ENCODE data around the gene CYP24A1.

- TF ChIP-seq, protein P1, sequence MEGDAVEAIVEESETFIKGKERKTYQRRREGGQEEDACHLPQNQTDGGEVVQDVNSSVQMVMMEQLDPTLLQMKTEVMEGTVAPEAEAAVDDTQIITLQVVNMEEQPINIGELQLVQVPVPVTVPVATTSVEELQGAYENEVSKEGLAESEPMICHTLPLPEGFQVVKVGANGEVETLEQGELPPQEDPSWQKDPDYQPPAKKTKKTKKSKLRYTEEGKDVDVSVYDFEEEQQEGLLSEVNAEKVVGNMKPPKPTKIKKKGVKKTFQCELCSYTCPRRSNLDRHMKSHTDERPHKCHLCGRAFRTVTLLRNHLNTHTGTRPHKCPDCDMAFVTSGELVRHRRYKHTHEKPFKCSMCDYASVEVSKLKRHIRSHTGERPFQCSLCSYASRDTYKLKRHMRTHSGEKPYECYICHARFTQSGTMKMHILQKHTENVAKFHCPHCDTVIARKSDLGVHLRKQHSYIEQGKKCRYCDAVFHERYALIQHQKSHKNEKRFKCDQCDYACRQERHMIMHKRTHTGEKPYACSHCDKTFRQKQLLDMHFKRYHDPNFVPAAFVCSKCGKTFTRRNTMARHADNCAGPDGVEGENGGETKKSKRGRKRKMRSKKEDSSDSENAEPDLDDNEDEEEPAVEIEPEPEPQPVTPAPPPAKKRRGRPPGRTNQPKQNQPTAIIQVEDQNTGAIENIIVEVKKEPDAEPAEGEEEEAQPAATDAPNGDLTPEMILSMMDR (IDR thresholded peaks at IDR 0.05), result peak in 1 of 3 donors; percentile 60
- TF ChIP-seq POLR2A (IDR thresholded peaks at IDR 0.05), result no peak
Measured at GRCh38 chr20:54199721-54200176, 26.0 kb upstream of the CYP24A1 start.
